B cell (primary cell): ENCODE results near the gene C18orf63. TPM values are rescaled to one million over a fixed set of nuclear protein-coding genes. Genes with fewer than 3 reads are reported as not detected.
A peak's percentile ranks its signal among the peaks of the same experiment; 100 is the strongest.

Experiments used
- ATAC-seq: fragments of 200-7000 bp; cut with Tn5 transposase; one replicate; pipeline ENCODE4 v1.10.0; 2021; ENCODE audit warnings: low read depth, mild to moderate bottlenecking, moderate number of reproducible peaks, moderate library complexity
- CTCF ChIA-PET: fragments of 350-600 bp; sonication (Branson Sonifier 250); formaldehyde crosslinking; loops from one replicate; lab custom pipeline; 2021; ENCODE audit warnings: antibody characterized with exemption, inconsistent platforms; lab: Charles Lee
- POLR2A ChIA-PET: fragments of 350-600 bp; sonication (Branson Sonifier 250); formaldehyde crosslinking; loops from one replicate; lab custom pipeline; 2021; ENCODE audit warnings: antibody characterized with exemption; lab: Charles Lee
- DNase-seq: peaks from one replicate; pipeline ENCODE4 v3.0.0; 2013
- H2AFZ ChIP-seq: 2 replicates; pipeline ENCODE4 v1.6.1; 2012; ENCODE audit warnings: mild to moderate bottlenecking, low read depth, low read length; ENCODE audit not compliant: insufficient read depth, poor library complexity, severe bottlenecking
- H3K27ac ChIP-seq, 2 donors: 1 replicate in 1 of 2; 2 replicates in 1 of 2; pipeline ENCODE4 v1.5.1; 2012 to 2013; ENCODE audit warnings: low read length in 2 of 2, mild to moderate bottlenecking in 2 of 2, moderate library complexity in 1 of 2
- H3K27me3 ChIP-seq, 4 experiments: fragments of 200-600 bp in 1 of 4; sonication (generic) in 1 of 4; replicated peaks in 1 of 4; 1 replicate in 2 of 4; 2 replicates in 2 of 4; pipeline versions ENCODE4 v1.6.1 to v1.7.0; 2013 to 2016; ENCODE audit warnings: low read length in 3 of 4, mild to moderate bottlenecking in 2 of 4, mixed read lengths in 1 of 4, moderate library complexity in 1 of 4; ENCODE audit not compliant: insufficient read depth in 4 of 4, control insufficient read depth in 3 of 4; ENCODE audit errors: control extremely low read depth in 1 of 4
- H3K36me3 ChIP-seq, 2 experiments: replicated peaks in 1 of 2; 1 replicate in 1 of 2; 2 replicates in 1 of 2; pipeline versions ENCODE4 v1.6.1 to v1.7.1; 2013; ENCODE audit warnings: low read length in 1 of 2; ENCODE audit not compliant: insufficient read depth in 2 of 2, control insufficient read depth in 1 of 2; ENCODE audit errors: control extremely low read depth in 1 of 2, extremely low read depth in 1 of 2
- H3K4me1 ChIP-seq, 2 donors: fragments of 200-600 bp in 1 of 2; sonication (generic) in 1 of 2; 1 replicate in 1 of 2; 2 replicates in 1 of 2; pipeline versions ENCODE4 v1.5.1 to v1.6.1; 2013 to 2017; ENCODE audit warnings: low read length in 2 of 2; ENCODE audit not compliant: control insufficient read depth in 2 of 2, insufficient read depth in 2 of 2
- H3K4me2 ChIP-seq: replicated peaks from 2 replicates; pipeline ENCODE3; 2012; ENCODE audit warnings: mild to moderate bottlenecking, low read depth, low read length; ENCODE audit not compliant: poor library complexity, severe bottlenecking
- H3K4me3 ChIP-seq, 5 experiments: fragments of 200-600 bp in 1 of 5; sonication (generic) in 1 of 5; 1 replicate in 3 of 5; 2 replicates in 2 of 5; pipeline versions ENCODE4 v1.5.1 to v1.7.0; 2011 to 2016; ENCODE audit warnings: low read length in 4 of 5, mild to moderate bottlenecking in 4 of 5, low read depth in 2 of 5, control low read depth in 1 of 5, moderate library complexity in 1 of 5; ENCODE audit not compliant: insufficient read depth in 1 of 5; ENCODE audit errors: control extremely low read depth in 1 of 5, extremely low read depth in 1 of 5
- H3K79me2 ChIP-seq: fragments of 200-600 bp; sonication (generic); one replicate; pipeline ENCODE4 v1.6.0; 2016; ENCODE audit warnings: low read length; ENCODE audit not compliant: control insufficient read depth, insufficient read depth
- H3K9ac ChIP-seq: fragments of 200-600 bp; sonication (generic); 2 replicates; pipeline ENCODE4 v1.6.1; 2017; ENCODE audit warnings: mild to moderate bottlenecking, low read length, moderate library complexity
- H3K9me3 ChIP-seq, 3 donors: one replicate each; pipeline versions ENCODE4 v1.6.1 to v1.7.1; 2013; ENCODE audit warnings: low read length in 2 of 3; ENCODE audit not compliant: control insufficient read depth in 2 of 3, insufficient read depth in 1 of 3; ENCODE audit errors: control extremely low read depth in 1 of 3
- H4K20me1 ChIP-seq: 2 replicates; pipeline ENCODE4 v1.6.0; 2012; ENCODE audit warnings: mild to moderate bottlenecking, low read length; ENCODE audit not compliant: insufficient read depth, control insufficient read depth, poor library complexity, severe bottlenecking
- H3K27ac Mint-ChIP-seq: one replicate; pipeline ENCODE4 v1.8.0; 2021; ENCODE audit warnings: mixed read lengths
- H3K27me3 Mint-ChIP-seq: one replicate; pipeline ENCODE4 v1.8.0; 2021; ENCODE audit warnings: mixed read lengths
- H3K4me1 Mint-ChIP-seq: one replicate; pipeline ENCODE4 v1.8.0; 2021; ENCODE audit warnings: mixed read lengths
- H3K4me3 Mint-ChIP-seq: one replicate; pipeline ENCODE4 v1.8.0; 2021; ENCODE audit warnings: mixed read lengths
- H3K9me3 Mint-ChIP-seq: one replicate; pipeline ENCODE4 v1.8.0; 2022; ENCODE audit warnings: mixed read lengths; ENCODE audit not compliant: insufficient read depth
- EZH2 ChIP-seq: IDR thresholded peaks from 2 replicates; pipeline ENCODE4 v1.6.1; 2012; ENCODE audit warnings: borderline replicate concordance, low read depth, mild to moderate bottlenecking, moderate library complexity, low read length; ENCODE audit not compliant: insufficient read depth, poor library complexity, severe bottlenecking
- WGBS: methylation state at CpG from one replicate; pipeline ENCODE4 v1.1.5; 2013; ENCODE audit warnings: missing lambda C conversion rate; ENCODE audit not compliant: insufficient coverage; 5-methylcytosine and 5-hydroxymethylcytosine counted together
- intact Hi-C: fragments of 100-400 bp; cut with micrococcal nuclease; formaldehyde crosslinking; loops from one replicate; pipeline ENCODE4 v1.10.0; 2022
- polyA plus RNA-seq: library from polyadenylated mRNA; depleted of rRNA; stranded (reverse); fragments of >200 nt; gene quantifications from 2 replicates; pipeline ENCODE4 v1.2.3, GENCODE V29; 2012
- total RNA-seq, 2 donors: library from RNA; stranded (reverse); fragments of 120-200 nt in 1 of 2; gene quantifications; 1 replicate in 1 of 2; 2 replicates in 1 of 2; pipeline versions ENCODE4 v1.2.3 to v1.2.4, GENCODE V29; 2013 to 2022
- TF ChIP-seq, protein P1 (sequence below): fragments of 200-600 bp; IDR thresholded peaks from one replicate; pipeline ENCODE4 v1.8.0; 2022; ENCODE audit warnings: antibody characterized with exemption, mild to moderate bottlenecking

The C18orf63 gene
- total and polyA plus RNA-seq, 2 donors (not counting 1 experiment from before 2014, with no cell fraction given), result not detected

DNA sequence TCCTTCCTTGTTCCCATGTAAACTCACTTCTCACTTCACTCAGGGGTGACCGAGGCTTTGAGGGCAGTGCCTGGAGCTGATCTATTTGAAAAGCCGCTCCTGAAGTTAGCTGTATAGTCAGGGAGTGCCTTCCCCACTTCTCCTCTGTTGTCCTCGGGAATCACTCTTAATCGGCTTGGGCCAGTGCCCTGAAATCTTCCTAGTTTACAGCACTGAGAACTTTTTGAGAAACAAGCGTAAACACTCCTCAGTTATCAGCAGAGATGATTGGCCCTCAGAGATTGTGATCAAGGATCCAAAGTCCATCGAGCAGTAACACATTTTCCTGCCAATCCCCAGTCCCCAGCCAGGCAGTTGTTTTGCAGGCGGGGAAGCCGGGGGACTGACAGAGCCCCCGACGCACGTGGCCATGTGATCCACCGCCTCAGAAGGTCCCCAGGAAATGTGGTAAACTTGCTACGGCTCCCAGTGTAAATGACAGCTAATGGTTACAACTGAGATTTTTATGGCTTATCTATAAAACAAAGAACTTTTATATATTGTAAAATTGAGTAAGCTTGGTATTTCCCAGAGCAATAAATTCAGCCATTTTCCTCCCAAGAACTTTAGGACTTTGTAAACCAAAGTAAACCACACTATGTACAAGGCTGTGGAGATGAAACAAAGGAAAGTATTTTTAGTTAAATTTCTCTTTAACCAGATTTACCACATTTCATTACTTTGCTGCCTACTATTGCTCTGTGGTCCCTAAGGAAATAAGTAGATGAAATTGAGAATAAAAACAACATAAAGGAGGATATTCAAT is 53.5 kb downstream of the C18orf63 start:
- Mint-ChIP-seq H3K4me1 (no peaks in the 10 kb centered on the region), H3K27me3 (peaks cover 13% of the 10 kb centered on the region), H3K4me3 (no peak overlapping the region), H3K27ac (no peak overlapping the region), H3K9me3 (no peaks in the 10 kb centered on the region)
- H3K27ac ChIP-seq, result no peak overlapping the region
- no peak overlapping the region for H3K9ac ChIP-seq
- H3K4me2 ChIP-seq, result no peak overlapping the region
- no peaks in the 10 kb centered on the region for H3K4me1 ChIP-seq
- H4K20me1 ChIP-seq, result no peaks in the 10 kb centered on the region
- intact Hi-C loops, result no loop called here
- H2AFZ ChIP-seq, result peak overlapping the region; percentile 16
- WGBS, result 56% methylated on average over 11 of the region's 13 CpGs
- H3K36me3 ChIP-seq, result no peaks in the 10 kb centered on the region
- no peaks in the 10 kb centered on the region for H3K9me3 ChIP-seq
- DNase-seq, result no peak
- no peak overlapping the region for H3K4me3 ChIP-seq
- H3K79me2 ChIP-seq, result no peaks in the 10 kb centered on the region
- no peak for ATAC-seq
- TF ChIP-seq, protein P1, sequence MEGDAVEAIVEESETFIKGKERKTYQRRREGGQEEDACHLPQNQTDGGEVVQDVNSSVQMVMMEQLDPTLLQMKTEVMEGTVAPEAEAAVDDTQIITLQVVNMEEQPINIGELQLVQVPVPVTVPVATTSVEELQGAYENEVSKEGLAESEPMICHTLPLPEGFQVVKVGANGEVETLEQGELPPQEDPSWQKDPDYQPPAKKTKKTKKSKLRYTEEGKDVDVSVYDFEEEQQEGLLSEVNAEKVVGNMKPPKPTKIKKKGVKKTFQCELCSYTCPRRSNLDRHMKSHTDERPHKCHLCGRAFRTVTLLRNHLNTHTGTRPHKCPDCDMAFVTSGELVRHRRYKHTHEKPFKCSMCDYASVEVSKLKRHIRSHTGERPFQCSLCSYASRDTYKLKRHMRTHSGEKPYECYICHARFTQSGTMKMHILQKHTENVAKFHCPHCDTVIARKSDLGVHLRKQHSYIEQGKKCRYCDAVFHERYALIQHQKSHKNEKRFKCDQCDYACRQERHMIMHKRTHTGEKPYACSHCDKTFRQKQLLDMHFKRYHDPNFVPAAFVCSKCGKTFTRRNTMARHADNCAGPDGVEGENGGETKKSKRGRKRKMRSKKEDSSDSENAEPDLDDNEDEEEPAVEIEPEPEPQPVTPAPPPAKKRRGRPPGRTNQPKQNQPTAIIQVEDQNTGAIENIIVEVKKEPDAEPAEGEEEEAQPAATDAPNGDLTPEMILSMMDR, result no peak
- TF ChIP-seq EZH2, result no peak
- POLR2A ChIA-PET, result no interaction called here
- H3K27me3 ChIP-seq, result peaks cover 0 to 6% (median 0%) of the 10 kb centered on the region in 4 experiments
- CTCF ChIA-PET, result no interaction called here

DNA sequence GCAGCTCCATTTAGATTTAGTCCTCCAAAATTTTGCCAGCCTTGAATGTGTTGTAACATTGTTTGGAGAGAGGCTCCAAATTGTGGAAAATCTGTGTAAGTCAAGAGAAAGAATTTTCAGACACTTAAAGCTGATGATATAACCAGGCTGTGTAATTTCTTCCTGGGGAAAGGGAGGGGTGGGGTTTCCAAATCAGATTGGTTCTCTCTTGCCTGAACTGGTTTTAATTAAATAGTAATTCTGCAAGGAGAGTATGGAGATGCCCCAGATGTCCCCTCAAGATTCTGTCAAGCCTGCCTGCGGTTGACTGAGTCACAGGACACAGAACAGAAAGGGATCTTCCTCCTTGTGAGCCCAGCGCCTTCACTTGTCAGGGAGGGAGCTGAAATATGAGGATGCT is 54.5 kb downstream of the C18orf63 start:
- no peaks in the 10 kb centered on the region for H4K20me1 ChIP-seq
- intact Hi-C loops, result no loop called here
- H3K4me3 ChIP-seq, result no peak overlapping the region
- H2AFZ ChIP-seq, result no peak overlapping the region
- no peaks in the 10 kb centered on the region for H3K9me3 Mint-ChIP-seq
- no peak overlapping the region for H3K27ac ChIP-seq
- H3K27ac Mint-ChIP-seq, result no peak overlapping the region
- no peaks in the 10 kb centered on the region for H3K4me1 ChIP-seq
- WGBS, result 100% methylated on average over 1 of the region's 2 CpGs
- CTCF ChIA-PET, result no interaction called here
- H3K9ac ChIP-seq, result no peak overlapping the region
- H3K79me2 ChIP-seq, result no peaks in the 10 kb centered on the region
- peaks cover 13% of the 10 kb centered on the region for H3K27me3 Mint-ChIP-seq
- no peak overlapping the region for H3K4me2 ChIP-seq
- H3K4me3 Mint-ChIP-seq, result no peak overlapping the region
- no peak for ATAC-seq
- H3K9me3 ChIP-seq, result no peaks in the 10 kb centered on the region
- no peaks in the 10 kb centered on the region for H3K36me3 ChIP-seq
- H3K27me3 ChIP-seq, result peaks cover 0 to 6% (median 0%) of the 10 kb centered on the region in 4 experiments
- DNase-seq, result no peak
- POLR2A ChIA-PET, result no interaction called here
- H3K4me1 Mint-ChIP-seq, result no peaks in the 10 kb centered on the region
- TF ChIP-seq EZH2, result no peak
- TF ChIP-seq, protein P1, result no peak
